ENCODE measurements around the gene KRI1. TPM values are rescaled to one million over a fixed set of nuclear protein-coding genes. Genes with fewer than 3 reads are reported as not detected.
"Not testable (repeated sequence)": the region's sequence is repeated elsewhere in the genome, so short reads cannot be mapped to it uniquely, and the experiment has no call there.

Gene KRI1
- total and polyA plus RNA-seq, 2 donors, result 32.5 to 77.5 TPM

DNA sequence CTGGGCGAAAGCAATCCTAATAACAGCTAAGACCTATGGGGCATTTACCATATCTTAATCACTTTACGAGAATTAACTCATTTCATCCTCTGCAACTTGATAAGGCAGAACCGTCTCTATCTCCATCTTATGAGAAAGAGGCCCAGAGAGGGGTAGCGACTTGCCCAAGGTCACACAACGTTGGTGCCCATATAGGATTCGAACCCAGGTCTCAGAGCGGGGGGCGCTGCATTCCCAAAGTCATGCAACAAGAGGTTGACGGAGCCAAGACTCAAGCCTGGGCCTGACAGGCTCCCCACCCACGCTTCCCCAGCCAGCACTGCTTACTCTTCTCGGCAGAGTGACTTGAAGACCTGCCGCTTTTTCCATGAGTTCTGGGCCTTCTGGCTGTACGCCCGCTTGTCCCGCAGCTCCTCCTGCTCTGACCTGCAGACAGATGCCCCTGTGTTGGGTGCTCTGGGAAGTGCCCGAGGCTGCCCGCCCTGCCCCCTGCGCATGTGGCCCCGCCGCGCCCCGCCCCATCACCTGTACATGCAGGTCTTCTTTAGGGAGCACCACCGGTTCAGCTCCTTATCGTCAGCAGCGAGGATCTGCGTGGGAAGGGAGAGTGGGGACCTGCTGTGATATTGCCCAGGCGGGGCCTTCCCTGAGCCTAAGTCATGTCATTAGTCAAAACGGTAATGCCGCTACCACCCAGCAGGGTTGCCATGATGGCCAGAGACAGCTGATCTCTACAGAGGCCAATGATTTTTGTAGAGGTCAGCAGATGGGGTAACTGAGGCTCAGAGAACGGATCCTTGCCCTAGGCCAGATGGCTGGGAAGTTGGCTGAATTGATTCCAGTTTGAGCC is 10.8 kb downstream of the KRI1 start:
- H3K27me3 ChIP-seq (ENCODE audit: control insufficient read depth in 2 of 2, insufficient read depth in 1 of 2, low read length in 1 of 2), result no peaks in the 10 kb centered on the region
- peaks cover 0 to 17% of the 10 kb centered on the region in 2 donors for H3K9me3 ChIP-seq (ENCODE audit: control insufficient read depth in 2 of 2, insufficient read depth in 1 of 2, low read length in 1 of 2)
- H3K4me1 ChIP-seq (ENCODE audit: control insufficient read depth in 2 of 2, insufficient read depth in 2 of 2, low read length in 2 of 2), result peaks cover 43 to 62% of the 10 kb centered on the region in 2 donors
- WGBS, result 90% methylated on average over 30 of the region's 30 CpGs
- peak in 3 of 9 donors; percentile 10 to 37 (median 24) for DNase-seq (ENCODE audit: low read depth in 6 of 9, low spot score in 9 of 9)
- H3K36me3 ChIP-seq (ENCODE audit: control insufficient read depth in 2 of 2, insufficient read depth in 2 of 2, low read length in 1 of 2), result peaks cover 84 to 95% of the 10 kb centered on the region in 2 donors
- H3K4me3 ChIP-seq (ENCODE audit: low read length in 2 of 2), result peak overlapping the region; percentile 0 to 20
- peak overlapping the region; percentile 81 to 99 for H3K27ac ChIP-seq (ENCODE audit: low read depth in 1 of 2, low read length in 1 of 2)

DNA sequence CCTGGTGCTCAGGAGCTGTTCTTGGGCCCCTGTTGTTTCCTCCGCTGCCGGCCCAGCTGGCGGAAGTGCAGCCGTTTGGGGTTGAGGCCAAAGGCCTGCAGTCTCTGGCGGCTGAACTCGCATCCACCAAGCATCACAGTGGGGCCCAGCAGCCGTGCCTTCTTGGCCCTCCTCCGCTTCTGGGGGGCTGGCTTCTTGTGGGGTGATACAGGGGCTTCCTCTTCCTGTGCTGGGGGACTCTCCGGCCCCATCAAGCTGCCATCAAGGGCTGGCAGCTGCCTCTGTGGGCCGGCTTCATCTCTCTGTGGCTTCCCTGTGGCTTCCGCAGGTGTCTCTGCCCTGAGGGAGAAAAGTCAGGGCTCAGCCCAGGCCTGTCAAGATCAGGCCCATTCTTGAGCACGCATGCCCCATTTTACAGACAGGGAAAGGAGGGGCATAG is 11.8 kb downstream of the KRI1 start:
- WGBS, result 2% methylated on average over 12 of the region's 12 CpGs
- H3K4me1 ChIP-seq (ENCODE audit: control insufficient read depth in 2 of 2, insufficient read depth in 2 of 2, low read length in 2 of 2), result peaks cover 43 to 61% of the 10 kb centered on the region in 2 donors
- DNase-seq (ENCODE audit: low read depth in 6 of 9, low spot score in 9 of 9), result peak in 7 of 9 donors; percentile 72 to 95 (median 86)
- H3K27me3 ChIP-seq (ENCODE audit: control insufficient read depth in 2 of 2, insufficient read depth in 1 of 2, low read length in 1 of 2), result no peaks in the 10 kb centered on the region
- H3K27ac ChIP-seq (ENCODE audit: low read depth in 1 of 2, low read length in 1 of 2), result peak overlapping the region; percentile 81 to 99
- H3K9me3 ChIP-seq (ENCODE audit: control insufficient read depth in 2 of 2, insufficient read depth in 1 of 2, low read length in 1 of 2), result peaks cover 0 to 17% of the 10 kb centered on the region in 2 donors
- peak overlapping the region; percentile 20 to 26 for H3K4me3 ChIP-seq (ENCODE audit: low read length in 2 of 2)
- peaks cover 84 to 93% of the 10 kb centered on the region in 2 donors for H3K36me3 ChIP-seq (ENCODE audit: control insufficient read depth in 2 of 2, insufficient read depth in 2 of 2, low read length in 1 of 2)

DNA sequence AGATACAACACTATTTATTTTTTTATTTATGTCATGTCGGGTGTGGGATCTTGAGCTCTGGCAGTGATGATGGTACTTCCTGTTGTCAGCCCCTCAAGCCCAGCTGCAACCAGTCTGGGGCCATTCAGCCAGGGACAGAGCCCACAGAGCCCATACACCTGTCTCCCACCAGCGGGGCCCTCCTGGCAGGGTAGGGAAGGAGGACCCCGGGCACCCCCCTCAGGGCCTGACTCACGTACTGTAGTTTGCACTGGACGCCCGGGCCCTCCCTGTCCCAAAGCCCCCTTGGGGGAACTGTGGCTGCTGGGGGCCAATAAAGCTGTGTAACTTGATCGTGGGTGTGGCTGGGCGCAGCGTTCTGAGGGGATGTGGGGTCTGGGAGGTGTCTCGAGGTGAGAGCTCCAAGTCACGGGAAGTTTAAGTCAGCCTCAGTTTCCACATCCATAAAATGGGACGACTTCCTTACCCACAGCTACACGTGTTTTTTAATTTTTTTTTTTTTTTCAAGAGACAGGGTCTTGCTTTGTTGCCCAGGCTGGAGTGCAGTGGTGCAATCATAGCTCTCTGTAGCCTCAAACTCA is 12.6 kb downstream of the KRI1 start:
- 27% methylated on average over 13 of the region's 13 CpGs for WGBS
- Histone ChIP-seq H3K4me1 (ENCODE audit: control insufficient read depth in 2 of 2, insufficient read depth in 2 of 2, low read length in 2 of 2) (peaks cover 43 to 61% of the 10 kb centered on the region in 2 donors), H3K4me3 (ENCODE audit: low read length in 2 of 2) (peak overlapping the region in 1 of 2 donors; percentile 26), H3K27me3 (ENCODE audit: control insufficient read depth in 2 of 2, insufficient read depth in 1 of 2, low read length in 1 of 2) (no peaks in the 10 kb centered on the region), H3K27ac (ENCODE audit: low read depth in 1 of 2, low read length in 1 of 2) (peak overlapping the region; percentile 81 to 99), H3K9me3 (ENCODE audit: control insufficient read depth in 2 of 2, insufficient read depth in 1 of 2, low read length in 1 of 2) (peaks cover 0 to 17% of the 10 kb centered on the region in 2 donors), H3K36me3 (ENCODE audit: control insufficient read depth in 2 of 2, insufficient read depth in 2 of 2, low read length in 1 of 2) (peaks cover 84 to 94% of the 10 kb centered on the region in 2 donors)
- DNase-seq (ENCODE audit: low read depth in 6 of 9, low spot score in 9 of 9), result peak in 4 of 9 donors; percentile 51 to 76 (median 54)

DNA sequence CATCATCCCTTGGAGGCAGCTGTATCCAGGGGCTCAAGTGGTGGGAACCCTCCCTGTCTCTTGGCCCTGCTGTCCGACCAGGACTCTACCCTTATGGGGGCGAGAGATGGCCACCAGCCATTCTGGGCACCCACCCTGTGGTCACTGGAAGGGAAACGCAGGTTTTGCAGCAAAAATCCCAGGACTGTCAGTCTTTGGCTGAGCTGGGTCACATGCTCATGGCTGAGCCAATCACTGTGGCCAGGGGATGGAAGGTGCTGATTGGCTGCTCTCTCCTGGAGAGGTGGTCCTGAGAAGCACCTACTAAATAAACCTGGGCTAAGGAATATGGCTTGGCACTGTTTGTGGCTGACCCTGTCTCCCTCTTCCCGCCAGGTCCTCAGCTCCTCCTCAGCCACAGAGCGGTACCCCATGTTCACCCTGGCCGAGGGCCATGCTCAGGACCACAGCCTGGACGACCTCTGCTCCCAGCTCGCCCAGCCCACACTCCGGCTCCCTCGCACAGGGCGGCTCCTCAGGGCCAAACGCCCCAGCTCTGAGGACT is 13.2 kb downstream of the KRI1 start:
- H3K4me3 ChIP-seq (ENCODE audit: low read length in 2 of 2), result no peak overlapping the region
- H3K27ac ChIP-seq (ENCODE audit: low read depth in 1 of 2, low read length in 1 of 2), result peak overlapping the region; percentile 81 to 99
- 75% methylated on average over 12 of the region's 12 CpGs for WGBS
- peaks cover 83 to 91% of the 10 kb centered on the region in 2 donors for H3K36me3 ChIP-seq (ENCODE audit: control insufficient read depth in 2 of 2, insufficient read depth in 2 of 2, low read length in 1 of 2)
- peaks cover 43 to 61% of the 10 kb centered on the region in 2 donors for H3K4me1 ChIP-seq (ENCODE audit: control insufficient read depth in 2 of 2, insufficient read depth in 2 of 2, low read length in 2 of 2)
- no peaks in the 10 kb centered on the region for H3K27me3 ChIP-seq (ENCODE audit: control insufficient read depth in 2 of 2, insufficient read depth in 1 of 2, low read length in 1 of 2)
- peak in 3 of 9 donors; percentile 48 to 77 (median 63) for DNase-seq (ENCODE audit: low read depth in 6 of 9, low spot score in 9 of 9)
- peaks cover 0 to 17% of the 10 kb centered on the region in 2 donors for H3K9me3 ChIP-seq (ENCODE audit: control insufficient read depth in 2 of 2, insufficient read depth in 1 of 2, low read length in 1 of 2)

DNA sequence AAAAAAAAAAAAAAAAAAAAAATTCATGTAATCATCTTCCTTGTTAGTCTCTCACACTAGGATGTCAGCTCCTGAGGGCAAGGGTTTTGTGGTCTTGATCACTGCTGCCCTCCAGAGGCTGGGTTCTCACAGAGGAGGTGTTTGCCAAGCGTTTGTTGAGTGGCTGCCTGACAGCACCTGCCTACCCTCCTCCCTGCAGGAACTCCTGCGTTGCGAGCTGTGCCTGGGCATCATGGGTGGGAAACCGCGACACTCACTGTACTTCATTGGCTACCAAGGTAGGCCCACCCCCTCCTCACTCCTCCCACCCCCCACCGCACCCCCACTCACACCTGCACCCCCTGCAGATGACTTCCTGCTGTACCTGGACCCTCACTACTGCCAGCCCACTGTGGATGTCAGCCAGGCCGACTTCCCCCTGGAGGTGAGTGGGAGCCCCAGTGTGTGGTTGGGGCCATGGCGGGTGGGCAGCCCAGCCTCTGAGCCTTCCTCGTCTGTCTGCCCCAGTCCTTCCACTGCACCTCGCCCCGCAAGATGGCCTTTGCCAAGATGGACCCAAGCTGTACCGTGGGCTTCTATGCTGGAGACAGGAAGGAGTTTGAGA is 14.0 kb downstream of the KRI1 start:
- Histone ChIP-seq H3K4me3 (ENCODE audit: low read length in 2 of 2) (no peak overlapping the region), H3K9me3 (ENCODE audit: control insufficient read depth in 2 of 2, insufficient read depth in 1 of 2, low read length in 1 of 2) (peaks cover 0 to 20% of the 10 kb centered on the region in 2 donors), H3K27me3 (ENCODE audit: control insufficient read depth in 2 of 2, insufficient read depth in 1 of 2, low read length in 1 of 2) (no peaks in the 10 kb centered on the region), H3K4me1 (ENCODE audit: control insufficient read depth in 2 of 2, insufficient read depth in 2 of 2, low read length in 2 of 2) (peaks cover 43 to 59% of the 10 kb centered on the region in 2 donors), H3K36me3 (ENCODE audit: control insufficient read depth in 2 of 2, insufficient read depth in 2 of 2, low read length in 1 of 2) (peaks cover 84 to 92% of the 10 kb centered on the region in 2 donors), H3K27ac (ENCODE audit: low read depth in 1 of 2, low read length in 1 of 2) (peak overlapping the region; percentile 81 to 99)
- 88% methylated on average over 12 of the region's 12 CpGs for WGBS
- DNase-seq (ENCODE audit: low read depth in 6 of 9, low spot score in 9 of 9), result peak in 3 of 9 donors; percentile 53 to 77 (median 60)

DNA sequence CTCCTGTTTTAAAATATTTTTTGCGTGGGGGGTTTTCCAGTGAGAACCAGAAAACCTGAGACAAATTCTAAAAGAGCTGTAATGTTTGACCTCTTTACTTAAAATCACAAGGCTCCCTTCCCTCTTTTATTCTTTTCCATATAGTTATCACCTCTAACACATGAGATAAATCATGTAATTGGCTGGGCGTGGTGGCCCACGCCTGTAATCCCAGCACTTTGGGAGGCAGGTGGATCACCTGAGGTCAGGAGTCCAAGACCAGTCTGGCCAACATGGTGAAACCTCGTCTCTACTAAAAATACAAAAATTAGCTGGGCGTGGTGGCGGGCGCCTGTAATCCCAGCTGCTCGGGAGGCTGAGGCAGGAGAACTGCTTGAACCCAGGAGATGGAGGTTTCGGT is 14.8 kb downstream of the KRI1 start:
- Histone ChIP-seq H3K27ac (ENCODE audit: low read depth in 1 of 2, low read length in 1 of 2) (peak overlapping the region in 1 of 2 donors; percentile 2), H3K4me1 (ENCODE audit: control insufficient read depth in 2 of 2, insufficient read depth in 2 of 2, low read length in 2 of 2) (peaks cover 41 to 51% of the 10 kb centered on the region in 2 donors), H3K36me3 (ENCODE audit: control insufficient read depth in 2 of 2, insufficient read depth in 2 of 2, low read length in 1 of 2) (peaks cover 82 to 90% of the 10 kb centered on the region in 2 donors), H3K9me3 (ENCODE audit: control insufficient read depth in 2 of 2, insufficient read depth in 1 of 2, low read length in 1 of 2) (peaks cover 0 to 21% of the 10 kb centered on the region in 2 donors)
- 97% methylated on average over 9 of the region's 9 CpGs for WGBS
- not testable (repeated sequence) for DNase-seq (ENCODE audit: low read depth in 6 of 9, low spot score in 9 of 9); H3K27me3 ChIP-seq (ENCODE audit: control insufficient read depth in 2 of 2, insufficient read depth in 1 of 2, low read length in 1 of 2); H3K4me3 ChIP-seq (ENCODE audit: low read length in 2 of 2)

DNA sequence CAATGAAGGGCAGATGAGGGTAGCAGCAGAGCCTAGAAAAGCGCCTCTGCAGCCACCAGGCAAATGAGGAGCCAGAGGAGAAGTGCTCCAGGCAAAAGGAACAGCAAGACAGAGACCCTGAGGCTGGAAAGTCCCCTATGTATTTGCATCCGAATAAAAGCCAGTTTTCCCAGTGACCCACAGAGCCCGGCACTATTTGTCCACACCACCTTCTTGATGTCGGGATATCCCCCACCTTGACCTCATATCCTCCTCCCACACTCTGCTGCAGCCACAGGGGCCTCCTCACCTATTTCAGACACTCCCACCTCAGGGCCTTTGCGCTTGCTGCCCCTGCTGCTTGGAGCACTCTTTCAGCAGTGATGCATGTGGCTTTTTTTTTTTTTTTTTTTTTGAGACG is 15.5 kb downstream of the KRI1 start:
- Histone ChIP-seq H3K4me1 (ENCODE audit: control insufficient read depth in 2 of 2, insufficient read depth in 2 of 2, low read length in 2 of 2) (peaks cover 35 to 51% of the 10 kb centered on the region in 2 donors), H3K9me3 (ENCODE audit: control insufficient read depth in 2 of 2, insufficient read depth in 1 of 2, low read length in 1 of 2) (peaks cover 0 to 21% of the 10 kb centered on the region in 2 donors), H3K27ac (ENCODE audit: low read depth in 1 of 2, low read length in 1 of 2) (no peak overlapping the region), H3K4me3 (ENCODE audit: low read length in 2 of 2) (no peak overlapping the region), H3K27me3 (ENCODE audit: control insufficient read depth in 2 of 2, insufficient read depth in 1 of 2, low read length in 1 of 2) (no peaks in the 10 kb centered on the region), H3K36me3 (ENCODE audit: control insufficient read depth in 2 of 2, insufficient read depth in 2 of 2, low read length in 1 of 2) (peaks cover 77 to 88% of the 10 kb centered on the region in 2 donors)
- WGBS, result 97% methylated on average over 5 of the region's 6 CpGs
- DNase-seq (ENCODE audit: low read depth in 6 of 9, low spot score in 9 of 9), result no peak

DNA sequence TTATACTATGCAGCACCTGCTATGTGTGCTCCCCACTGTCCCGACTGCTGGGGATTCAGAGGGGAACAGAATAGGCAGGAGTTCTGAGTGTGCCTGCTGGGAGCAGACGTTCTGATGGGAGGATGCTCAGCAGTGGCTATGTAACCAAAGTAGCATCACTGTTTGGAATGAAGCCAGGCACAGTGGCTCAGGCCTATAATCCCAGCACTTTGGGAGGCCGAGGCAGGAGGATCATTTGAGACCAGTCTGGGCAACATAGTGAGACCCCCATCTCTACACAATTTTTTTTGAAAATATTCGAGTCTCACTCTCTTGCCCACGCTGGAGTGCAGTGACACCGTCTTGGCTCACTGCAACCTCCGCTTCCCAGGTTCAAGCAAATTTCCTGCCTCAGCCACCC is 16.1 kb downstream of the KRI1 start:
- DNase-seq (ENCODE audit: low read depth in 6 of 9, low spot score in 9 of 9), result no peak
- no peaks in the 10 kb centered on the region for H3K27me3 ChIP-seq (ENCODE audit: control insufficient read depth in 2 of 2, insufficient read depth in 1 of 2, low read length in 1 of 2)
- 97% methylated on average over 7 of the region's 7 CpGs for WGBS
- peaks cover 34 to 51% of the 10 kb centered on the region in 2 donors for H3K4me1 ChIP-seq (ENCODE audit: control insufficient read depth in 2 of 2, insufficient read depth in 2 of 2, low read length in 2 of 2)
- H3K9me3 ChIP-seq (ENCODE audit: control insufficient read depth in 2 of 2, insufficient read depth in 1 of 2, low read length in 1 of 2), result peaks cover 0 to 23% of the 10 kb centered on the region in 2 donors
- no peak overlapping the region for H3K4me3 ChIP-seq (ENCODE audit: low read length in 2 of 2)
- no peak overlapping the region for H3K27ac ChIP-seq (ENCODE audit: low read depth in 1 of 2, low read length in 1 of 2)
- peaks cover 71 to 85% of the 10 kb centered on the region in 2 donors for H3K36me3 ChIP-seq (ENCODE audit: control insufficient read depth in 2 of 2, insufficient read depth in 2 of 2, low read length in 1 of 2)

All from thymus (tissue), 11 donors.